Pulmonary artery endothelial cell (primary cell): ENCODE data around the gene PTRH2. TPM values are rescaled to one million over a fixed set of nuclear protein-coding genes. Genes with fewer than 3 reads are reported as not detected.
A peak's percentile ranks its signal among the peaks of the same experiment; 100 is the strongest.
"Not testable (repeated sequence)": the region's sequence is repeated elsewhere in the genome, so short reads cannot be mapped to it uniquely, and the experiment has no call there.

Source experiments
- DNase-seq: peaks from one replicate; pipeline ENCODE4 v3.0.0-alpha.2; 2011; ENCODE audit warnings: low read depth, low spot score
- total RNA-seq: library from RNA; depleted of rRNA; stranded (reverse); fragments of >200 nt; gene quantifications from 2 replicates; pipeline ENCODE4 v1.2.3, GENCODE V29; 2014

PTRH2 gene
- total RNA-seq, 1 donor from 2014 or later: 52.5 TPM

DNA sequence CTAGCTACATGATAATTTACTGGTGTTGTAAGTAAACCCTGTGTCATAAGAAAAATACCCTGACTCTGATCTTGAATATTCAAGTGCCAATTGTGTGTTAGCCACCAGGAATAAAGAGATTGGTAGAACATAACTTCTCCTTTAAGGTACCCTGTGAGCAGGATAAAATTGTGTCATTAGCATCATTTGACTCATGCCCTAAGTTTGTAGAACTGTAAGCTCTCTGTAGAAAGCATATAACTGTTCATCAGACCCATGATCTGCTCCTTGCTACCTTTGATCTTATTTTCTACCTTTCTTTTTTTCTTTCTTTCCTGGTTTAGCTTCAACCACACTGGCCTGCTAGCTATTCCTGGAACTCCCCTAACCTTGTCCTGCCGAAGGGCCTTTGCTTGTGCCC is 35.8 kb downstream of the PTRH2 start:
- no peak for DNase-seq

DNA sequence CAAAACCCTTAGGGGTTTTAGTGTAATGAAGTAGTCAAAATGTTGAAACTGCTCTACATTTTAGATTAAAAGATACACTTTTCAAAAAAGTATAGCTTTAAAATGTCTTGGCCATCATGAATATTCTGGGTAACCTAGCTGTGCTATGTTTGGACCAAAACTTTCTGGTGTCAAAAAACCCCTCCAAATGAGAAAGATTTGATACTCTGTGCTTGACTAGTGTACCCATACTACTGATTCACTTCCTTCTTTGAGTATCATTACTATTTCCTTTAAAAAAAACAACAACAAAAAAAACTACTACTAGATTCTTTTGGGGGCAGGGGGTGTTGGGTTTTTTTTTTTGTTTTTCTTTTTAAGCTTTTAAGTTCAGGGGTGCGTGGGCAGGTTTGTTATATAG is 37.3 kb downstream of the PTRH2 start:
- DNase-seq: no peak

DNA sequence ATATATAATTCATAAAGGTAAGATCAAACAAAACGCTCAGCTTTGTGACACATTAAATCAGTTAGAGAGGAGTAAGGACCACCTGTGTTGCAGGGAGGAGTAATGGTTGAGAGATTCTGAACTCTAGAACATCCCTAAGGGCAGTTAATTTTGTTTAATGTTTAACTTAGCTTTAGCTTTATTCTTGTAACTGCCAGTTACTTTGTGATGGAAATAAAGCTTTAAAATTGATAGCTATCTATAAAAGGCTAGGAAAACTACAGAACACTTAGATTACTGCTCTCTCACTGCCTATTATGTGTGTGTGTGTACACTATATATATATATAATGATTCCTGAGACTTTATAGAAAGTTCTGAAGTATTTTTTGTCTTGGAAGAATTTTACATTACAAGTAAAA is 37.8 kb downstream of the PTRH2 start:
- DNase-seq: no peak

DNA sequence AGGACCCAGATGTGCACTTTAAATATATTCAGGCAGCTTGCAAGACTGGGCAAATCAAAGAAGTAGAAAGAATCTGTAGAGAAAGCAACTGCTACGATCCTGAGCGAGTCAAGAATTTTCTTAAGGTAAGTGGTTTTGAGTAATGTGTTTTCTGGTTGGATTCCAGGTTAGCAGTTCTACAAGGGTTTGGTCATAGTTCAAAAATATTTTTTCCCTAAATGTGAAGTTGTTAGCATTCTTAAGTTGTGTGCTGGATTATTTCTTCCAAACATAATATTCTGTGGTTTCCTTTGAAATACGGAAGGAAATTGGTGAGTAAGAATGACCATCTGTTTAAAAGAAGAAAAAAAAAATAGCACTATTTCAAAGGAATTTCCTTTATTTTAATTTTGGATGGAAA is 38.4 kb downstream of the PTRH2 start:
- peak; percentile 82 for DNase-seq

DNA sequence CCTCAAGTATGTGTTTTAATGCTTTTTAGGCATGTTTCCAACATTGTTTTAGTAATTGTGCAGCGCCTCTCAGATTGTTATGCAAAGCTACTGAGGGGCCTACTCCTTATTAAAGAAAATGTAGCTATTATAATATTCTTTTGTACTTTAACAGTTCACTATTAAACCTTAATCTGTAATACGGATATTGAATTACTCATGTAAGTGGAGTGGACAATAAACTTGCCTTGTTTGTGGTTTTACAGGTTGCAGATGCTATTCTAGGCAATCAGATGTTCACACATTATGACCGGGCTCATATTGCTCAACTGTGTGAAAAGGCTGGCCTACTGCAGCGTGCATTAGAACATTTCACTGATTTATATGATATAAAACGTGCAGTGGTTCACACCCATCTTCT is 41.0 kb downstream of the PTRH2 start:
- DNase-seq: no peak

DNA sequence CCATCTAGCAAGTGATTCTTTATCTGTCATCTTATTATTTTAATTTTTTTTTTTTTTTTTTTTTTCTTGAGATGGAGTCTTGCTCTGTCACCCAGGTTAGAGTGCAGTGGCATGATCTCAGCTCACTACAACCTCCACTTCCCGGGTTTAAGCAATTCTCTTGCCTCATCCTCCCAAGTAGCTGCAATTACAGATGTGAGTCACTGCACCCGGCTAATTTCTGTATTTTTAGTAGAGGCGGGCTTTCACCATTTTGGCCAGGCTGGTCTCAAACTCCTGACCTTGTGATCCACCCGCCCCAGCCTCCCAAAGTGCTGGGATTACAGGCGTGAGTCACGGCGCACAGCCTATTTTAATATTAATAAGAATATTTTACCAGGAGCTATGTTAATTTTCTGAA is 50.6 kb downstream of the PTRH2 start:
- DNase-seq: not testable (repeated sequence)

DNA sequence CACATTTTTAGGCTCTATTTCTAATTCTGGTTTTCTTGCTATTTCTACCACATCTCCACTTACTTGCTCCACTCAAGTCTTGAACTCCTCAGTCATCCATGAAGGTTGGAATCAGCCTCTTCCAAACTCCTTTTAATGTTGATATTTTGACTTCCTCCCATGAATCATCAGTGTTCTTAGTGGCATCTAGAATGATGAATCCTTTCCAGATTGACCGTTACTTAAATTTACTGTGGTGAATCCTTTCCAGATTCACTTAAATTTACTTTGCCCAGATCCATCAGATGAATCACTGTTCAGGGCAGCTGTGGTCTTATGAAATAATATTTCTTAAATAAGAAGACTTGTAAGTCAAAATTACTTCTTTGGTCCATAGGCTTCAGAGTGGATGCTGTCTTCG is 55.1 kb downstream of the PTRH2 start:
- no peak for DNase-seq

DNA sequence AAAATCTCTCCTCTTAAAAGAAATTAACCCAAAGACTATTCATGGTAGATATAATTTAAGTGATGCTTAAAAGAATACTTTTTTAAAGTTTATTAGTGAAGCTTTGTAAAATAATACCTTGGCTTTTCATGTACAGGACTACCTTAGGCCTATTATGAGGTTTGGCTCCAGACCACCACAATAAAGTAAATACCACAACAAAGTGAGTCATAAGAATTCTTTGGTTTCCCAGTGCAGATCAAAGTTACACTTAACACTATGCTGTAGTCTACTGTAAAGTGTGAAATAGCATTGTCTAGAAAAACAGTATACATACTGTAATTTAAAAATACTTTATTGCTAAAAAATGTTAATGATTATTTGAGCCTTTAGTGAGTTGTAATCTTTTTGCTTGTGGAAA is 55.9 kb downstream of the PTRH2 start:
- DNase-seq: no peak

DNA sequence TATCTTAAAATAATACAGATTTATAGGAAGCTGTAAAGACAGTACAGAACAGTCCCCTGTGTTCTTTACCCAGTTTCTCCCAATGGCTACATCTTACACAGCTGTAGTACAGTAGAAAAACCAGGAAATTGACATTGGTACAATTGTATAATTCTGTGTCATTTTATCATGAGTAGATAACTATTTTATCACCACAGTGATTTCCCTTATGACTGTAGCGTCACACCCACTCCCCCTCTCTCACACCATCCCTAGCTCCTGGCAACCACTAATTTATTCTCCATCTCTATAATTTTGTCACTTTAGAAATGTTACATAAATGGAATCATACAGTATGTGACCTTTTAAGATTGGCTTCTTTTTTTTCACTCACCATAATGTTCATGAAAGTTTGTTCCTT is 56.6 kb downstream of the PTRH2 start:
- DNase-seq: no peak

DNA sequence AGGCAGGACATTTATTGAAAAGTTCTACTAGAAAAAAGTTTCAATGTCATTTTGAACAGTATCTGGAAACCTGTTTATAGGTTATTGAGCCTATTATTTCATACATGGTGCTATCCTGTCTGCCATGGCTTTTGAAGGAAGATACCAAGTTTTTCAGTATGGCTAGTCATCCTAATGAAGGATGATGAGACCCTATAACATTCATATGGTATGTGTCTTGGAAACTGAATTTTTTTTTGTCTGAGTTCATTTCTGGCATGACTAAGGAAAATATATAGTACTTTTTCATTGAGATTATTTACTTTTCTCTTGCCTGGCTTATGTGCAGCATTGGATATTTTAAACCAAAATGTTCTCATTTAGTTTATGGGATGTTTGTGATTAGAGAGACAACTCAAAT is 57.3 kb downstream of the PTRH2 start:
- no peak for DNase-seq

Other genes starting within 250 kb of the PTRH2 start
- gene DHX40, start 141.8 kb downstream of the PTRH2 start, total RNA-seq: 57.6 and 58.6 TPM in 2 replicates
- 360 and 408 TPM in 2 replicates for gene CLTC, start 87.5 kb downstream of the PTRH2 start, total RNA-seq
- gene VMP1, start 224 bp upstream of the PTRH2 start, total RNA-seq: 132 and 197 TPM in 2 replicates
- 6.8 and 11.5 TPM in 2 replicates for gene TUBD1, start 185.5 kb upstream of the PTRH2 start, total RNA-seq
- gene RPS6KB1, start 185.7 kb upstream of the PTRH2 start, total RNA-seq: 24.0 and 28.7 TPM in 2 replicates